Fibroblast of lung (primary cell): Measurements from ENCODE around the gene ITSN1. TPM values are rescaled to one million over a fixed set of nuclear protein-coding genes. Genes with fewer than 3 reads are reported as not detected.

Source experiments
- DNase-seq, 2 donors: peaks; one replicate each; pipeline versions ENCODE4 v3.0.0 to v3.0.0-alpha.2; 2010; ENCODE audit warnings: low read depth in 2 of 2
- H2AFZ ChIP-seq: 2 replicates; pipeline ENCODE4 v1.5.1; 2012; ENCODE audit warnings: low read length, control low read depth, inconsistent platforms
- H3K27ac ChIP-seq: 2 replicates; pipeline ENCODE4 v1.5.1; 2011; ENCODE audit warnings: low read length, control low read depth; ENCODE audit not compliant: insufficient read depth
- H3K27me3 ChIP-seq: 2 replicates; pipeline ENCODE4 v1.5.1; 2011; ENCODE audit warnings: mild to moderate bottlenecking, low read length; ENCODE audit not compliant: control insufficient read depth, insufficient read depth
- H3K36me3 ChIP-seq: 2 replicates; pipeline ENCODE4 v1.5.1; 2011; ENCODE audit warnings: low read length; ENCODE audit not compliant: control insufficient read depth, insufficient read depth
- H3K4me1 ChIP-seq: 2 replicates; pipeline ENCODE4 v1.5.1; 2011; ENCODE audit warnings: low read length; ENCODE audit not compliant: control insufficient read depth, insufficient read depth; ENCODE audit errors: extremely low read depth
- H3K4me2 ChIP-seq: 2 replicates; pipeline ENCODE4 v1.5.1; 2011; ENCODE audit warnings: low read length, control low read depth; ENCODE audit not compliant: insufficient read depth; ENCODE audit errors: extremely low read depth
- H3K4me3 ChIP-seq, 4 experiments: fragments of 200-600 bp in 1 of 4; sonication (generic) in 1 of 4; replicated peaks in 1 of 4; 2 replicates each; pipeline ENCODE4 v1.5.1; 2011 to 2016; ENCODE audit warnings: low read length in 4 of 4, low read depth in 3 of 4, mild to moderate bottlenecking in 3 of 4, control low read depth in 2 of 4, inconsistent platforms in 1 of 4, mixed read lengths in 1 of 4; ENCODE audit not compliant: insufficient read depth in 1 of 4; ENCODE audit errors: control extremely low read depth in 1 of 4
- H3K79me2 ChIP-seq: 2 replicates; pipeline ENCODE4 v1.5.1; 2012; ENCODE audit warnings: mild to moderate bottlenecking, low read length, inconsistent platforms; ENCODE audit not compliant: control insufficient read depth, insufficient read depth
- H3K9ac ChIP-seq: 2 replicates; pipeline ENCODE4 v1.5.1; 2011; ENCODE audit warnings: mild to moderate bottlenecking, low read length, control low read depth; ENCODE audit not compliant: insufficient read depth
- H3K9me3 ChIP-seq: 2 replicates; pipeline ENCODE4 v1.5.1; 2012; ENCODE audit warnings: low read depth, low read length; ENCODE audit not compliant: control insufficient read depth, insufficient read depth
- H4K20me1 ChIP-seq: 2 replicates; pipeline ENCODE4 v1.5.1; 2011; ENCODE audit warnings: low read length; ENCODE audit not compliant: control insufficient read depth, insufficient read depth; ENCODE audit errors: extremely low read depth
- EZH2 ChIP-seq: IDR thresholded peaks from 2 replicates; pipeline ENCODE4 v1.5.1; 2012; ENCODE audit warnings: low read length, control low read depth, mild to moderate bottlenecking; ENCODE audit errors: missing control alignments
- polyA plus RNA-seq, 2 donors: library from polyadenylated mRNA; depleted of rRNA in 1 of 2; stranded (reverse) in 1 of 2; unstranded in 1 of 2; fragments of >200 nt; gene quantifications; 2 replicates each; pipeline ENCODE4 v1.2.1, GENCODE V29; 2011 to 2012; ENCODE audit warnings: missing spikeins in 1 of 2
- total RNA-seq: library from RNA; depleted of rRNA; stranded (reverse); fragments of >200 nt; gene quantifications from 2 replicates; pipeline ENCODE4 v1.2.1, GENCODE V29; 2014
- TF ChIP-seq, protein P1 (sequence below), 2 donors: IDR thresholded peaks in 1 of 2; conservative IDR thresholded peaks in 1 of 2; 1 replicate in 1 of 2; 2 replicates in 1 of 2; pipeline ENCODE4 v1.5.1; 2011 to 2012; ENCODE audit warnings: low read length in 2 of 2, control low read depth in 1 of 2, inconsistent platforms in 1 of 2, low read depth in 1 of 2, mild to moderate bottlenecking in 1 of 2

The ITSN1 gene
- total and polyA plus RNA-seq, 2 donors (not counting 1 experiment from before 2014, with no cell fraction given) = 34.7 to 63.1 TPM

DNA sequence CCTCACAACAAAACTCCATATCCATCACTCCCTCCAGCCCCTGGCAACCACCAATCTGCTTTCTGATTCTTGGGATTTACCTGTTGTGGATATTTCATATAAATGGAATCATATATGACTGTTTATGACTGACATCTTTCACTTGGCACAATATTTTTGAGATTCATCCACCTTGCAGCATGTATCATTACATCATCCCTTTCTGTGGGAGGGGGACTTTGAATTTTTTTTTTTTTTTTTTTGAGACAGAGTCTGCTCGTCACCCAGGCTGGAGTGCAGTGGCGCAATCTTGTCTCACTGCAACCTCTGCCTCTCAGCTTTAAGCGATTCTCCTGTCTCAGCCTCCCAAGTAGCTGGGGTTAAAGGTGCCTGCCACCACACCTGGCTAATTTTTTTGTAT is 128.2 kb downstream of the ITSN1 start:
- no peak overlapping the region for H3K4me2 ChIP-seq
- H3K9me3 ChIP-seq = no peaks in the 10 kb centered on the region
- no peak for TF ChIP-seq EZH2
- TF ChIP-seq, protein P1, sequence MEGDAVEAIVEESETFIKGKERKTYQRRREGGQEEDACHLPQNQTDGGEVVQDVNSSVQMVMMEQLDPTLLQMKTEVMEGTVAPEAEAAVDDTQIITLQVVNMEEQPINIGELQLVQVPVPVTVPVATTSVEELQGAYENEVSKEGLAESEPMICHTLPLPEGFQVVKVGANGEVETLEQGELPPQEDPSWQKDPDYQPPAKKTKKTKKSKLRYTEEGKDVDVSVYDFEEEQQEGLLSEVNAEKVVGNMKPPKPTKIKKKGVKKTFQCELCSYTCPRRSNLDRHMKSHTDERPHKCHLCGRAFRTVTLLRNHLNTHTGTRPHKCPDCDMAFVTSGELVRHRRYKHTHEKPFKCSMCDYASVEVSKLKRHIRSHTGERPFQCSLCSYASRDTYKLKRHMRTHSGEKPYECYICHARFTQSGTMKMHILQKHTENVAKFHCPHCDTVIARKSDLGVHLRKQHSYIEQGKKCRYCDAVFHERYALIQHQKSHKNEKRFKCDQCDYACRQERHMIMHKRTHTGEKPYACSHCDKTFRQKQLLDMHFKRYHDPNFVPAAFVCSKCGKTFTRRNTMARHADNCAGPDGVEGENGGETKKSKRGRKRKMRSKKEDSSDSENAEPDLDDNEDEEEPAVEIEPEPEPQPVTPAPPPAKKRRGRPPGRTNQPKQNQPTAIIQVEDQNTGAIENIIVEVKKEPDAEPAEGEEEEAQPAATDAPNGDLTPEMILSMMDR (conservative IDR thresholded peaks at IDR 0.05 in 1 of 2, IDR thresholded peaks at IDR 0.05 in 1 of 2; ENCODE audit: low read depth in 1 of 2, low read length in 2 of 2) = no peak
- H3K36me3 ChIP-seq = peaks cover 5% of the 10 kb centered on the region
- no peaks in the 10 kb centered on the region for H3K27me3 ChIP-seq
- H3K27ac ChIP-seq = no peak overlapping the region
- peaks cover 2% of the 10 kb centered on the region for H3K4me1 ChIP-seq
- no peak for DNase-seq
- no peak overlapping the region for H3K4me3 ChIP-seq
- no peaks in the 10 kb centered on the region for H3K79me2 ChIP-seq
- H2AFZ ChIP-seq = no peak overlapping the region
- no peaks in the 10 kb centered on the region for H4K20me1 ChIP-seq
- H3K9ac ChIP-seq = no peak overlapping the region

DNA sequence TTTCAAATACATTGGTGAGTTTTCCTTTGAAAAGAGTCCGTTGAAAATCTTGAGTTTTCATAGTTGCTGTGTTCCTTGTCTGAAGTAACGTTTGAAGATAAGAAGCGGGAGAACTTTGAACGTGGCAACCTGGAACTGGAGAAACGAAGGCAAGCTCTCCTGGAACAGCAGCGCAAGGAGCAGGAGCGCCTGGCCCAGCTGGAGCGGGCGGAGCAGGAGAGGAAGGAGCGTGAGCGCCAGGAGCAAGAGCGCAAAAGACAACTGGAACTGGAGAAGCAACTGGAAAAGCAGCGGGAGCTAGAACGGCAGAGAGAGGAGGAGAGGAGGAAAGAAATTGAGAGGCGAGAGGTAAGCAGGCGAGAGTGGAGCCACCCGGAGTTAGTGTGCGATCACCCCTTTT is 129.7 kb downstream of the ITSN1 start:
- Histone ChIP-seq H4K20me1 (no peaks in the 10 kb centered on the region), H3K27ac (no peak overlapping the region), H2AFZ (no peak overlapping the region), H3K9me3 (no peaks in the 10 kb centered on the region), H3K4me2 (no peak overlapping the region), H3K4me1 (peaks cover 2% of the 10 kb centered on the region), H3K9ac (no peak overlapping the region), H3K27me3 (no peaks in the 10 kb centered on the region), H3K79me2 (no peaks in the 10 kb centered on the region), H3K36me3 (peaks cover 4% of the 10 kb centered on the region), H3K4me3 (no peak overlapping the region)
- no peak for DNase-seq
- TF ChIP-seq EZH2 = no peak
- TF ChIP-seq, protein P1 (conservative IDR thresholded peaks at IDR 0.05 in 1 of 2, IDR thresholded peaks at IDR 0.05 in 1 of 2; ENCODE audit: low read depth in 1 of 2, low read length in 2 of 2) = no peak

DNA sequence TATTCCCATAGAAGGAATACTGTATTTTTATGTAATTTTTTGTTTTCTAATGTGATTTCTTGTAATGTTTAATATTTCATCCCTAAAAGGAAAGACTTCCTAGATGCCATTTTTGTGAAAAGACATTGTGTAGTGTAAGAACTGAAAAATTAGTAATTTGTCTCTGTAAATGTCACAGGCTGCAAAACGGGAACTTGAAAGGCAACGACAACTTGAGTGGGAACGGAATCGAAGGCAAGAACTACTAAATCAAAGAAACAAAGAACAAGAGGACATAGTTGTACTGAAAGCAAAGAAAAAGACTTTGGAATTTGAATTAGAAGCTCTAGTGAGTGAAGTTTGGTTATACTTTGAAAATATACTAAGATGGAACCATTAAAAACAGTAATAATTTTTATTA is 132.2 kb downstream of the ITSN1 start:
- H4K20me1 ChIP-seq = no peaks in the 10 kb centered on the region
- DNase-seq = no peak
- no peak overlapping the region for H3K9ac ChIP-seq
- H3K79me2 ChIP-seq = no peaks in the 10 kb centered on the region
- H3K36me3 ChIP-seq = peaks cover 4% of the 10 kb centered on the region
- H3K9me3 ChIP-seq = no peaks in the 10 kb centered on the region
- H3K4me2 ChIP-seq = no peak overlapping the region
- H2AFZ ChIP-seq = no peak overlapping the region
- no peaks in the 10 kb centered on the region for H3K4me1 ChIP-seq
- no peak overlapping the region for H3K27ac ChIP-seq
- no peak overlapping the region for H3K4me3 ChIP-seq
- no peaks in the 10 kb centered on the region for H3K27me3 ChIP-seq
- TF ChIP-seq, protein P1 (conservative IDR thresholded peaks at IDR 0.05 in 1 of 2, IDR thresholded peaks at IDR 0.05 in 1 of 2; ENCODE audit: low read depth in 1 of 2, low read length in 2 of 2) = no peak
- no peak for TF ChIP-seq EZH2
